NT2/D1 (cell line): Measurements from ENCODE around the gene NCAPD3.
"Not testable (repeated sequence)": the region's sequence is repeated elsewhere in the genome, so short reads cannot be mapped to it uniquely, and the experiment has no call there.

Experiments
- DNase-seq: peaks from one replicate; pipeline ENCODE4 v3.0.0-alpha.2; 2011; ENCODE audit warnings: low read depth, low spot score
- H3K27me3 ChIP-seq: 2 replicates; pipeline ENCODE4 v1.6.0; 2011; ENCODE audit warnings: mild to moderate bottlenecking; ENCODE audit not compliant: insufficient read length, insufficient read depth
- H3K36me3 ChIP-seq: 2 replicates; pipeline ENCODE4 v1.6.1; 2011; ENCODE audit warnings: mild to moderate bottlenecking, low read length, mixed read lengths; ENCODE audit not compliant: insufficient read depth, insufficient read length
- H3K4me1 ChIP-seq: 2 replicates; pipeline ENCODE4 v1.5.1; 2011; ENCODE audit not compliant: insufficient read depth, insufficient read length
- H3K4me3 ChIP-seq: 2 replicates; pipeline ENCODE4 v1.5.1; 2011; ENCODE audit warnings: low read depth; ENCODE audit not compliant: insufficient read length
- H3K9ac ChIP-seq: 2 replicates; pipeline ENCODE4 v1.6.0; 2011; ENCODE audit warnings: low read depth; ENCODE audit not compliant: insufficient read length
- H3K9me3 ChIP-seq: 2 replicates; pipeline ENCODE4 v1.5.1; 2011; ENCODE audit warnings: mild to moderate bottlenecking, low read length; ENCODE audit not compliant: insufficient read depth
- SUZ12 ChIP-seq: IDR thresholded peaks from 2 replicates; pipeline ENCODE4 v1.6.1; 2011; ENCODE audit not compliant: insufficient read length, insufficient read depth; ENCODE audit errors: extremely low read depth
- YY1 ChIP-seq: IDR thresholded peaks from 2 replicates; pipeline ENCODE4 v1.6.1; 2011; ENCODE audit not compliant: insufficient read length, insufficient read depth
- ZNF274 ChIP-seq: IDR thresholded peaks from 2 replicates; pipeline ENCODE4 v1.6.1; 2011; ENCODE audit warnings: mild to moderate bottlenecking, low read depth, low read length

NCAPD3 gene

DNA sequence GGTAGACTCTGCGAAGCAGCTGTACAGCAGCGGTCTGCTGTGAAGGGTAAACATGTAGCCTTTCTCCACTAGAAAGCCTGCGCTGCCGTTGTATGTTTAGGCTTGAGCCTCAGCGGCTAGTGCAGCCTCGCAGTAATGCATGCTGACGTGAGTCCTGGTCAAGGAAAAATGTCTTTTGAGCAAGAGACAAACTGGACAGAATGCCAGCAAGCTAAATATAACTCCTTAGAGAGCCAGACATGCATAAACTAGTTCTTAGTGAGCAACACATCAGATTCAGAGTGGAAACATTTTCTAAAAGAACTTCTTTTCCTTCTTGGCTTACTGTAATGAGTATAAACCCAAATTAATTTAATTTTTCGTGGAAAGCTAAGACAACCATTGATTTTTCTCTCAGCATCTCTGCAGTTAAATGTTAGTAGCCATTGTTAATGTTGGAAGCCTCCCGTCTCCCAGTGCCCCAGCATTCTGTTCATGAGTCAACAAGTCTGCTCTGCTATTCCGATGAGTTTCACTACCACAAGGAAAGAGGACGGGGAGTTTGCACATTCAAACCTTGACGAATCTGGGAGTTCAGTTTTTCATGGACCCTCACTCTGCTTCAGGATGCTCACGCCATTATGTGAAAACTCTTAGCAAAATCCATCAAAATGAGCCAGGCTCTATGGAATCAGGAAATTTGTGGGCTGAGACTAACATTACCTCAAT is 103.5 kb downstream of the NCAPD3 start:
- no peak for DNase-seq
- Histone ChIP-seq H3K4me3 (no peak overlapping the region), H3K4me1 (no peaks in the 10 kb centered on the region), H3K27me3 (peaks cover 7% of the 10 kb centered on the region), H3K9ac (no peak overlapping the region), H3K36me3 (no peaks in the 10 kb centered on the region), H3K9me3 (no peaks in the 10 kb centered on the region)
- no peak for TF ChIP-seq YY1

GRCh38 chr11:134119094-134119493 is 104.7 kb downstream of the NCAPD3 start:
- DNase-seq, result no peak
- Histone ChIP-seq H3K4me1 (no peaks in the 10 kb centered on the region), H3K9me3 (no peaks in the 10 kb centered on the region), H3K36me3 (no peaks in the 10 kb centered on the region), H3K27me3 (peaks cover 6% of the 10 kb centered on the region), H3K9ac (no peak overlapping the region), H3K4me3 (no peak overlapping the region)
- TF ChIP-seq YY1 (no peak), SUZ12 (no peak), ZNF274 (no peak)

- Histone ChIP-seq H3K9me3 (no peaks in the 10 kb centered on the region), H3K4me1 (no peaks in the 10 kb centered on the region), H3K9ac (no peak overlapping the region), H3K27me3 (no peaks in the 10 kb centered on the region), H3K4me3 (no peak overlapping the region), H3K36me3 (no peaks in the 10 kb centered on the region)
- no peak for TF ChIP-seq YY1
- no peak for TF ChIP-seq ZNF274
- no peak for DNase-seq
These were observed 105.8 kb downstream of the NCAPD3 start for GRCh38 chr11:134118006-134118405.

DNA sequence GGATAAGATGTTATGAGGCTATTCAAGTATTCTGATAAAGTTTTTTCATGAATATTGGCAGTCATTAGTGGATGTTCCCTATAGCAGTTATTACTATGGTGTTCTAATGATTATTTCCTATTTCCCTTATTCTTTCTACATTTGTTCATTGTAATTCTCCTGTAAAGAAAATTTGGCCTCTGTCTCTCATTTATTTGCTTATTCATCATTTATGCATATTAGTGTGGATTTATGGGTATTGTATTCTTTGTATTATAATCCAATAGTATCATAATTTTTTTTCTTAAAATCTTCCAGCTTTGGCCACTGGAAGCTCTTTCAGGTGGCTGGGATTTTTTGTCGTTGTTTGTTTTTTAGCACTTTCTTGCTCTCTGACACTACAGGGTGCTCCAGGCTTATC is 107.6 kb downstream of the NCAPD3 start:
- Histone ChIP-seq H3K36me3 (no peaks in the 10 kb centered on the region), H3K9ac (no peak overlapping the region), H3K9me3 (no peaks in the 10 kb centered on the region), H3K27me3 (no peaks in the 10 kb centered on the region), H3K4me1 (no peaks in the 10 kb centered on the region), H3K4me3 (no peak overlapping the region)
- DNase-seq, result no peak
- no peak for TF ChIP-seq ZNF274

- H3K9me3 ChIP-seq, H3K4me3 ChIP-seq, H3K27me3 ChIP-seq, H3K9ac ChIP-seq, H3K36me3 ChIP-seq, H3K4me1 ChIP-seq, DNase-seq: not testable (repeated sequence)
These were observed 110.0 kb downstream of the NCAPD3 start for GRCh38 chr11:134113787-134114186.

DNA sequence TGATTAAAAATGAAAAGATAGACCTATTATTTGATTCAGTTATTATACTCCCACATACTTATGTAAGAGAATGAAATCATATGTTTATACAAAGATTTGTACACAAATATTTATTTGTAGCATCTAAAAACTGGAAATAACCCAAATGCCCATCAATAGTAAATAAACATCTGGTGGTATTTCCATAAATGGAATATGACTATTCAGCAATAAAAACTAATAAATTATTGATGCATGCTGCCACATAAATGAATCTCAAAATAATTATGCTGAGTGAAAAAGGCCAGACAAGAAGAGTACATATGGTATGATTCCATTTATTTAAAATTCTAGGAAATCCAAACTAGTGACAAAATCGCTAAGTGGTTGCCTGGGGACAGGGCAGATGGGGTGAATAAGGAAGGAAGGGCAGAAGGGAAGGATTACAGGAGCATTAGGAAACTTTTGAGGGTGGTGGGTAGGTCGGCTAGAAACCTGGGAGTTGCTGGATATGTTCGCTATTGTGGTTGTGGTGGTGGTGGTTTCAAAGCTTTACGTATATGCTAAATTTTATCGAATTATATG is 113.4 kb downstream of the NCAPD3 start:
- Histone ChIP-seq H3K4me1 (no peaks in the 10 kb centered on the region), H3K4me3 (no peak overlapping the region), H3K36me3 (no peaks in the 10 kb centered on the region), H3K27me3 (no peaks in the 10 kb centered on the region), H3K9me3 (peaks cover 4% of the 10 kb centered on the region; the same call in 1 of the 2 replicates), H3K9ac (no peak overlapping the region)
- no peak for DNase-seq
- TF ChIP-seq ZNF274, result no peak
- TF ChIP-seq YY1, result no peak
- no peak for TF ChIP-seq SUZ12
